ENCODE results near the gene SFMBT1.

Gene SFMBT1

DNA sequence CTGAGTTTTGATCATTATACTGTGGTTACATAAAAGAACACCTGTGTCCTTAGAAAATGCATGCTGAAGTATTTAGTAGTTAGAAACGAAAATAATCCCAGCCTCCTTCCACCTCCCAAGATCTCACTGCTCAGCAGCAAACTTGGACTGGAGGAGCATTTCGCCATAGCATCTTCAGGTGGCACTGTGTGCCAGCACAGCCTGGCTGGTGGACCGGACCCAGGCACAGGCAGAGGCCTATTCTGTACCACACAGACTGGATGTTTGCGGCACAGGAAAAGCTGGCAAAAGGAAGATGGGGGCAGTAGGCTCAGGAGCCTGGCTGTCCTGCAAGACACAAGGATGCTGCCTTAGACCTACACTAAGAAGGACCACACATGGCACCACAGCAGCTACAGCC is 158.7 kb downstream of the SFMBT1 start:
- H3K9me3 ChIP-seq (ENCODE audit: control insufficient read depth, low read length) = no peaks in the 10 kb centered on the region
- no peak overlapping the region for H3K9ac ChIP-seq
- no peak overlapping the region for H2AFZ ChIP-seq
- TF ChIP-seq, protein P1, sequence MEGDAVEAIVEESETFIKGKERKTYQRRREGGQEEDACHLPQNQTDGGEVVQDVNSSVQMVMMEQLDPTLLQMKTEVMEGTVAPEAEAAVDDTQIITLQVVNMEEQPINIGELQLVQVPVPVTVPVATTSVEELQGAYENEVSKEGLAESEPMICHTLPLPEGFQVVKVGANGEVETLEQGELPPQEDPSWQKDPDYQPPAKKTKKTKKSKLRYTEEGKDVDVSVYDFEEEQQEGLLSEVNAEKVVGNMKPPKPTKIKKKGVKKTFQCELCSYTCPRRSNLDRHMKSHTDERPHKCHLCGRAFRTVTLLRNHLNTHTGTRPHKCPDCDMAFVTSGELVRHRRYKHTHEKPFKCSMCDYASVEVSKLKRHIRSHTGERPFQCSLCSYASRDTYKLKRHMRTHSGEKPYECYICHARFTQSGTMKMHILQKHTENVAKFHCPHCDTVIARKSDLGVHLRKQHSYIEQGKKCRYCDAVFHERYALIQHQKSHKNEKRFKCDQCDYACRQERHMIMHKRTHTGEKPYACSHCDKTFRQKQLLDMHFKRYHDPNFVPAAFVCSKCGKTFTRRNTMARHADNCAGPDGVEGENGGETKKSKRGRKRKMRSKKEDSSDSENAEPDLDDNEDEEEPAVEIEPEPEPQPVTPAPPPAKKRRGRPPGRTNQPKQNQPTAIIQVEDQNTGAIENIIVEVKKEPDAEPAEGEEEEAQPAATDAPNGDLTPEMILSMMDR (IDR thresholded peaks at IDR 0.05) = no peak
- H3K27me3 ChIP-seq (ENCODE audit: control insufficient read depth, insufficient read depth, low read length) = no peaks in the 10 kb centered on the region
- no peak overlapping the region for H3K27ac ChIP-seq
- H3K79me2 ChIP-seq = peaks cover 15% of the 10 kb centered on the region
- H3K4me3 ChIP-seq (ENCODE audit: low read depth, low read length) = no peak overlapping the region
- no peaks in the 10 kb centered on the region for H3K4me1 ChIP-seq
- H3K36me3 ChIP-seq (ENCODE audit: control insufficient read depth, insufficient read depth, low read length) = no peaks in the 10 kb centered on the region
- H3K4me2 ChIP-seq (ENCODE audit: low read length) = no peak overlapping the region

DNA sequence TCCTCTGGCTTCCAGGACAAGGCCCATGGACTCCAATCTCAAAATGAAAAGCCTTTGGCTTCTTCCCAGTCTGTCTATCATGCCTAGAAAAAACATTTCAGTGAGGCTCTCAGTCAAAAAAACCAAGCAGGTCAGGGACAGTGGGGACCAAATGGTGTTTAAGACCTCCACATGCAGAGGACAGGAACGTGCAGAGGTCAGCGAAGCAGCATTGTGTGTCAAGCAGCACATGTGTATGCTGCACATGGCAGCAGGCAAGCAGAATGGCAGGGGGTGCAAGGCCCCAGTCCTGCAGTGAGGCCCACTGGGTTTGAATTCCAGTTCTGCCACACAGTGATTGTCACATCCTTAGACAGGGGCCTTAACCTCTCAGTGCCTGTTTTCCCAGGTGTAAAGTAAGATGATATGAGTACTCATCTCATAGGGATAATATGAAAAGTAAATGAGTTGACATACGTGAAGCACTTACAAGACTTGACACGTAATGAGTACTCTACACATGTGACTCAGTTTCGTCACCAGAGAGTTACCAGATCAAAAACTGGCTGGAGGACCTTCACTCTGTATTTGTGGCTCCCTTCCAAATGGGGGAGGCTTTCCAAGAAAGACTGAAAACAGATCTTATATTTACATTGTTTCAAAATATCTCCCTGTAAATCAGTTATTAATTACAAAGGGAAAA is 159.7 kb downstream of the SFMBT1 start:
- Histone ChIP-seq H3K27ac (no peak overlapping the region), H3K36me3 (ENCODE audit: control insufficient read depth, insufficient read depth, low read length) (no peaks in the 10 kb centered on the region), H3K79me2 (peaks cover 11% of the 10 kb centered on the region), H2AFZ (no peak overlapping the region), H3K4me2 (ENCODE audit: low read length) (no peak overlapping the region), H3K4me3 (ENCODE audit: low read depth, low read length) (no peak overlapping the region), H3K4me1 (no peaks in the 10 kb centered on the region), H3K9me3 (ENCODE audit: control insufficient read depth, low read length) (no peaks in the 10 kb centered on the region), H3K9ac (no peak overlapping the region), H3K27me3 (ENCODE audit: control insufficient read depth, insufficient read depth, low read length) (no peaks in the 10 kb centered on the region)
- TF ChIP-seq, protein P1 (IDR thresholded peaks at IDR 0.05) = no peak

DNA sequence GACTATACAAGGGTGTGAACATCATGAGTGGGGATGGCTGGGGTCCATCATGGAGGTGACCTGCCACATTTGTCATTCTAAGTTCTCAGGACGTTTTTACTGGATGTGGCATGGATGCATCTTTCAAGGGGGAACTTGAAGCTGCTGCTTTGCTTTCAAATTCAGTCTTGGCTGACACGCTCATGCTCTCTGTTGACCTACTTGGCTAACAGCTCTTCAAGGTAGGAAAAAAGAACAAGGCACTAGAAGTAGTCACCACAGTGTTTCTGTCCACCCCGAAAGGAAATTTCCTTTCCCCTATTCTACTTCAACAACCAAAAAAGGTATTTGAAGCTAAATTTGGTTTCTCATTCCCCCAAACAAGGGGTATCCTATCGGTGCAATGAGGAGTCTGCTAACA is 163.5 kb downstream of the SFMBT1 start:
- Histone ChIP-seq H2AFZ (no peak overlapping the region), H3K4me2 (ENCODE audit: low read length) (no peak overlapping the region), H3K4me3 (ENCODE audit: low read depth, low read length) (no peak overlapping the region), H3K27ac (no peak overlapping the region), H3K27me3 (ENCODE audit: control insufficient read depth, insufficient read depth, low read length) (no peaks in the 10 kb centered on the region), H3K4me1 (no peaks in the 10 kb centered on the region), H3K9me3 (ENCODE audit: control insufficient read depth, low read length) (no peaks in the 10 kb centered on the region), H3K36me3 (ENCODE audit: control insufficient read depth, insufficient read depth, low read length) (no peaks in the 10 kb centered on the region), H3K9ac (no peak overlapping the region), H3K79me2 (peaks cover 13% of the 10 kb centered on the region)
- TF ChIP-seq, protein P1 (IDR thresholded peaks at IDR 0.05) = no peak

DNA sequence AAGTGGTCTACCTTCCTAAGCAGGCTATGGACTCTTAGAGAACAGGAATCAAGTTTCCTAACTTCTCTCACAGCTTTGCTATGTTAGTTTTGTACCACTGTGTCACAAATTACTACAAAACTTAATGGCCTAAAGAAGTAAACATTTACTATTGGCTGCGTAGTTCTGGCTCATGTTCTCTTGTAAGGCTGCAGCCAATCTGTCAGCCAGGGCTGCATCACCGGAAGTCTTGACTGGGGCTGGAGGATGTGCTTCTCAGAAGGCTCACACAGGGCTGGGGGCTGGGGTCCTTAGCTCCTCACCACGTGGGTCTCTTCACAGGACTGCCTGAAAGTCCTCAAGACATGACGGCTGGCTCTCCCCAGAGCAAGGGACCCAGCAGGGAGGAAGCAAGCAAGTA is 164.0 kb downstream of the SFMBT1 start:
- no peak overlapping the region for H3K4me2 ChIP-seq (ENCODE audit: low read length)
- H3K36me3 ChIP-seq (ENCODE audit: control insufficient read depth, insufficient read depth, low read length) = no peaks in the 10 kb centered on the region
- no peak overlapping the region for H3K9ac ChIP-seq
- no peaks in the 10 kb centered on the region for H3K4me1 ChIP-seq
- H3K27ac ChIP-seq = no peak overlapping the region
- H3K79me2 ChIP-seq = peaks cover 17% of the 10 kb centered on the region
- TF ChIP-seq, protein P1 (IDR thresholded peaks at IDR 0.05) = no peak
- H3K4me3 ChIP-seq (ENCODE audit: low read depth, low read length) = no peak overlapping the region
- H3K9me3 ChIP-seq (ENCODE audit: control insufficient read depth, low read length) = no peaks in the 10 kb centered on the region
- no peak overlapping the region for H2AFZ ChIP-seq
- H3K27me3 ChIP-seq (ENCODE audit: control insufficient read depth, insufficient read depth, low read length) = no peaks in the 10 kb centered on the region

DNA sequence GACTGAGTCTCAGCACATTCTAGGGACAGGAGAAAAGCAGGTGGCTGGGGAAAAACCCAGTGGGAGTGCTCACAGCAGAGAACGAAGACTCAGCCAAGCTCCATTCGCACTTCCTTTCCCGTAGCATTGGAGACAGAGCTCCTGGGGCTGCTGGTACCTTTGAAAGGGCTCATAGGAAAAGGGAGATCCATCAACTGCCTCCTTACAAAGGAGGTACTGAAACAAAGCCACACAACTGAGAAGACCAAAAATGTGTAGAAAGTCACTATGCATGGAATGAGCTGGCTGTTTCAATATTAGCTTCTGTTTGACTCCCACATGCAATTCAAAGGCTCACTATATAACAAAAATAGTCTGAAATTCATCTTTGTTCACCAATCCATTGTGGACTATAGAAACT is 165.4 kb downstream of the SFMBT1 start:
- no peaks in the 10 kb centered on the region for H3K4me1 ChIP-seq
- H3K27me3 ChIP-seq (ENCODE audit: control insufficient read depth, insufficient read depth, low read length) = no peaks in the 10 kb centered on the region
- TF ChIP-seq, protein P1 (IDR thresholded peaks at IDR 0.05) = no peak
- H3K9me3 ChIP-seq (ENCODE audit: control insufficient read depth, low read length) = no peaks in the 10 kb centered on the region
- H3K36me3 ChIP-seq (ENCODE audit: control insufficient read depth, insufficient read depth, low read length) = no peaks in the 10 kb centered on the region
- no peak overlapping the region for H3K9ac ChIP-seq
- no peak overlapping the region for H3K4me3 ChIP-seq (ENCODE audit: low read depth, low read length)
- H3K4me2 ChIP-seq (ENCODE audit: low read length) = no peak overlapping the region
- H2AFZ ChIP-seq = no peak overlapping the region
- H3K27ac ChIP-seq = no peak overlapping the region
- H3K79me2 ChIP-seq = peaks cover 20% of the 10 kb centered on the region

All from parathyroid adenoma (tissue), 2 donors.